A549 (cell line): ENCODE data around the gene LXN. TPM values are rescaled to one million over a fixed set of nuclear protein-coding genes. Genes with fewer than 3 reads are reported as not detected.

Experiments
- ATAC-seq, 2 experiments: fragments of 200-7000 bp in 1 of 2; fragments of >200 bp in 1 of 2; cut with Nextera tagmentation in 1 of 2; cut with Tn5 transposase in 1 of 2; 3 replicates each; pipeline versions ENCODE4 v1.8.0 to v1.9.1; 2018 to 2020; ENCODE audit warnings: mild to moderate bottlenecking in 1 of 2, moderate library complexity in 1 of 2
- CTCF ChIA-PET: fragments of 300-600 bp; sonication (Branson Sonifier 250); formaldehyde crosslinking; extraction: SDS; loops from one replicate; lab custom pipeline; 2021; ENCODE audit warnings: antibody characterized with exemption, inconsistent platforms; lab: Yijun Ruan, JAX
- POLR2A ChIA-PET: fragments of 350-600 bp; formaldehyde crosslinking; extraction: SDS; loops from one replicate; lab custom pipeline; 2021; ENCODE audit warnings: antibody characterized with exemption, inconsistent platforms; lab: Yijun Ruan, JAX
- DNase-seq, 2 experiments: peaks; one replicate each; pipeline versions ENCODE4 v3.0.0 to v3.0.0-alpha.2; 2011 to 2016; ENCODE audit warnings: low read depth in 1 of 2, low spot score in 1 of 2
- FAIRE-seq: peaks from 2 replicates; lab custom pipeline; 2011; peaks lifted over from hg19 to GRCh38; lab: Jason Lieb, UNC
- H3K27ac ChIP-seq, 2 experiments: fragments of >200 bp; sonication (Bioruptor Twin); formaldehyde crosslinking; 3 replicates each; pipeline ENCODE4 v1.5.1; 2016 to 2017
- H3K4me1 ChIP-seq: fragments of >200 bp; sonication (Bioruptor Twin); formaldehyde crosslinking; 3 replicates; pipeline ENCODE4 v1.6.1; 2016
- H3K4me2 ChIP-seq: fragments of >200 bp; sonication (Bioruptor Twin); formaldehyde crosslinking; 3 replicates; pipeline ENCODE4 v1.6.1; 2016
- H3K4me3 ChIP-seq: fragments of >200 bp; sonication (Bioruptor Twin); formaldehyde crosslinking; 3 replicates; pipeline ENCODE4 v1.5.1; 2016
- H3K9me3 ChIP-seq: fragments of >200 bp; sonication (Bioruptor Twin); formaldehyde crosslinking; 3 replicates; pipeline ENCODE4 v1.6.1; 2016
- CBX2 ChIP-seq: fragments of 200-600 bp; sonication (generic); IDR thresholded peaks from 2 replicates; pipeline ENCODE4 v1.6.1; 2016; ENCODE audit warnings: low read depth, mild to moderate bottlenecking, borderline replicate concordance
- EHF ChIP-seq: fragments of 250-450 bp; sonication (Bioruptor Pico); IDR thresholded peaks from 2 replicates; pipeline ENCODE4 v1.5.0; 2020; ENCODE audit warnings: mild to moderate bottlenecking
- EHMT2 ChIP-seq: fragments of 200-600 bp; sonication (generic); IDR thresholded peaks from 2 replicates; pipeline ENCODE4 v1.6.1; 2016; ENCODE audit warnings: antibody characterized with exemption, low read depth, mild to moderate bottlenecking, moderate library complexity
- EP300 ChIP-seq, 2 experiments: fragments of >200 bp; sonication (Bioruptor Twin); formaldehyde crosslinking; IDR thresholded peaks; 2 replicates in 1 of 2; 3 replicates in 1 of 2; pipeline ENCODE4 v1.6.1; 2016 to 2017
- ESRRA ChIP-seq: fragments of 150-350 bp; IDR thresholded peaks from 2 replicates; pipeline ENCODE4 v1.6.1; 2014; ENCODE audit warnings: mild to moderate bottlenecking, low read length, borderline replicate concordance
- FOSB ChIP-seq: fragments of 250-450 bp; sonication (Bioruptor Pico); IDR thresholded peaks from 2 replicates; pipeline ENCODE4 v1.5.0; 2020; ENCODE audit warnings: mild to moderate bottlenecking, moderate library complexity
- FOSL2 ChIP-seq, 2 experiments: fragments of 450-650 bp in 1 of 2; fragments of >200 bp in 1 of 2; sonication (Bioruptor Twin) in 1 of 2; formaldehyde crosslinking; IDR thresholded peaks; 2 replicates each; pipeline versions ENCODE4 v1.5.0 to v1.6.1; 2016 to 2020; ENCODE audit warnings: mild to moderate bottlenecking in 1 of 2, moderate library complexity in 1 of 2
- GATA3 ChIP-seq: IDR thresholded peaks from 2 replicates; pipeline ENCODE4 v1.6.1; 2012; ENCODE audit warnings: borderline replicate concordance
- HDAC2 ChIP-seq: fragments of 200-600 bp; sonication (generic); IDR thresholded peaks from 2 replicates; pipeline ENCODE4 v1.6.1; 2016
- HES2 ChIP-seq: fragments of >200 bp; sonication (Bioruptor Twin); formaldehyde crosslinking; IDR thresholded peaks from 2 replicates; pipeline ENCODE4 v1.6.1; 2016
- HEYL ChIP-seq: fragments of 250-450 bp; sonication (Bioruptor Pico); IDR thresholded peaks from 2 replicates; pipeline ENCODE4 v1.8.0; 2021; ENCODE audit warnings: mild to moderate bottlenecking, moderate library complexity
- HOXB13 ChIP-seq: fragments of 250-450 bp; sonication (Bioruptor Pico); IDR thresholded peaks from 2 replicates; pipeline ENCODE4 v1.5.0; 2020; ENCODE audit warnings: low read depth, mild to moderate bottlenecking, moderate library complexity
- JUN ChIP-seq, 2 experiments: fragments of >200 bp; sonication (Bioruptor Twin); formaldehyde crosslinking; IDR thresholded peaks; 2 replicates in 1 of 2; 3 replicates in 1 of 2; pipeline ENCODE4 v1.6.1; 2016 to 2017
- MAFK ChIP-seq: fragments of 450-650 bp; IDR thresholded peaks from 2 replicates; pipeline ENCODE4 v1.6.1; 2014; ENCODE audit not compliant: partially characterized antibody
- MYC ChIP-seq: IDR thresholded peaks from 2 replicates; pipeline ENCODE4 v1.6.1; 2012; ENCODE audit warnings: mild to moderate bottlenecking, inconsistent platforms, low read length, improper control_type of control experiment, borderline replicate concordance
- NR3C1 ChIP-seq: fragments of >200 bp; sonication (Bioruptor Twin); formaldehyde crosslinking; IDR thresholded peaks from 3 replicates; pipeline ENCODE4 v1.6.1; 2017
- POLR2A ChIP-seq: IDR thresholded peaks from 2 replicates; pipeline ENCODE4 v1.6.1; 2012; ENCODE audit warnings: mild to moderate bottlenecking, low read length
- RAD21 ChIP-seq, 2 experiments: fragments of >200 bp in 1 of 2; sonication (Bioruptor Twin) in 1 of 2; formaldehyde crosslinking in 1 of 2; IDR thresholded peaks in 1 of 2; conservative IDR thresholded peaks in 1 of 2; 2 replicates in 1 of 2; 3 replicates in 1 of 2; pipeline ENCODE4 v1.6.1; 2012 to 2018; ENCODE audit warnings: inconsistent platforms in 1 of 2
- RARB ChIP-seq: fragments of 250-450 bp; sonication (Bioruptor Pico); IDR thresholded peaks from 2 replicates; pipeline ENCODE4 v1.8.0; 2021; ENCODE audit warnings: mild to moderate bottlenecking, moderate library complexity
- RNF2 ChIP-seq: fragments of 200-600 bp; sonication (generic); IDR thresholded peaks from 2 replicates; pipeline ENCODE4 v1.6.1; 2016; ENCODE audit warnings: low read depth, mild to moderate bottlenecking, antibody characterized with exemption, moderate library complexity, borderline replicate concordance
- SMC3 ChIP-seq: fragments of >200 bp; sonication (Bioruptor Twin); formaldehyde crosslinking; IDR thresholded peaks from 3 replicates; pipeline ENCODE4 v1.6.1; 2018; ENCODE audit warnings: inconsistent platforms
- SREBF2 ChIP-seq: fragments of 450-650 bp; IDR thresholded peaks from 2 replicates; pipeline ENCODE4 v1.6.1; 2014; ENCODE audit warnings: mild to moderate bottlenecking, moderate library complexity
- TFCP2L1 ChIP-seq: fragments of 250-450 bp; sonication (Bioruptor Pico); IDR thresholded peaks from 2 replicates; pipeline ENCODE4 v1.5.0; 2021; ENCODE audit warnings: mild to moderate bottlenecking
- TP53 ChIP-seq: fragments of 250-450 bp; sonication (Bioruptor Pico); IDR thresholded peaks from 2 replicates; pipeline ENCODE4 v1.5.0; 2021; ENCODE audit warnings: mild to moderate bottlenecking, moderate library complexity
- ZC3H11A ChIP-seq: fragments of 450-650 bp; IDR thresholded peaks from 2 replicates; pipeline ENCODE4 v1.6.1; 2014; ENCODE audit warnings: antibody characterized with exemption, mild to moderate bottlenecking
- ZFP36 ChIP-seq: fragments of 450-650 bp; IDR thresholded peaks from 2 replicates; pipeline ENCODE4 v1.6.1; 2014; ENCODE audit warnings: borderline replicate concordance; ENCODE audit not compliant: partially characterized antibody
- WGBS: methylation state at CpG from one replicate; pipeline ENCODE4 v1.1.6; 2017; ENCODE audit errors: missing lambda C conversion rate; 5-methylcytosine and 5-hydroxymethylcytosine counted together
- polyA plus RNA-seq, 4 experiments: library from polyadenylated mRNA; depleted of rRNA in 3 of 4; stranded (reverse); fragments of >200 nt; fragmentation: RNase III in 1 of 4; extraction: RNeasy Plus Mini Kit Qiagen cat#74134 plus additional on column Dnase treatment in 1 of 4; gene quantifications; 2 replicates in 3 of 4; 3 replicates in 1 of 4; pipeline ENCODE4 v1.2.3, GENCODE V29; 2011 to 2017
- TF ChIP-seq, protein P1 (sequence below): fragments of >200 bp; sonication (Bioruptor Twin); formaldehyde crosslinking; IDR thresholded peaks from 3 replicates; pipeline ENCODE4 v1.5.1; 2016
- TF ChIP-seq, protein P2 (sequence below): fragments of >200 bp; sonication (Bioruptor Twin); formaldehyde crosslinking; IDR thresholded peaks from 3 replicates; pipeline ENCODE4 v1.6.1; 2016

The LXN gene
- polyA plus RNA-seq, 2 of the 4 experiments (the other 2 are of a cell fraction): 37.9 to 131 TPM

GRCh38 chr3:158663832-158664231 lies 8.6 kb downstream of the LXN start:
- Histone ChIP-seq H3K9me3 (no peaks in the 10 kb centered on the region), H3K4me2 (no peak overlapping the region), H3K4me3 (no peak overlapping the region), H3K27ac (no peak overlapping the region)
- ChIA-PET CTCF (interaction anchor here (0.6 to 7.7 kb wide), 6 partner anchors 19 to 127 kb away, joined by 3 to 114 read pairs (median 4); partner anchors contain the start of gene GFM1), POLR2A (no interaction called here)
- DNase-seq (no peak), ATAC-seq (no peak)
- no peak for TF ChIP-seq TP53
- TF ChIP-seq, all 56 proteins: peak for 0
- peaks cover 8% of the 10 kb centered on the region; the same call in 2 of the 3 replicates for H3K4me1 ChIP-seq
- 90% methylated on average over 1 of the region's 1 CpG for WGBS
- FAIRE-seq: no peak

- TF ChIP-seq HOXB13 (CRISPR knock-in tag) (no peak), TFCP2L1 (CRISPR knock-in tag) (no peak), POLR2A (no peak), HEYL (CRISPR knock-in tag) (no peak), ZFP36 (no peak)
- ATAC-seq (no peak), FAIRE-seq (no peak), DNase-seq (no peak)
- POLR2A ChIA-PET: no interaction called here
- no peak overlapping the region for H3K4me3 ChIP-seq
- no peak overlapping the region for H3K4me2 ChIP-seq
- no peak overlapping the region for H3K27ac ChIP-seq
- CTCF ChIA-PET: interaction anchor here (1.2 to 7.7 kb wide), 2 partner anchors 9 to 127 kb away, joined by 4 to 114 read pairs; partner anchors contain the start of gene LXN
- H3K9me3 ChIP-seq: no peaks in the 10 kb centered on the region
- WGBS: 89% methylated on average over 1 of the region's 1 CpG
- H3K4me1 ChIP-seq: peaks cover 11% of the 10 kb centered on the region
These were observed 9.2 kb downstream of the LXN start for GRCh38 chr3:158663246-158663645.

DNA sequence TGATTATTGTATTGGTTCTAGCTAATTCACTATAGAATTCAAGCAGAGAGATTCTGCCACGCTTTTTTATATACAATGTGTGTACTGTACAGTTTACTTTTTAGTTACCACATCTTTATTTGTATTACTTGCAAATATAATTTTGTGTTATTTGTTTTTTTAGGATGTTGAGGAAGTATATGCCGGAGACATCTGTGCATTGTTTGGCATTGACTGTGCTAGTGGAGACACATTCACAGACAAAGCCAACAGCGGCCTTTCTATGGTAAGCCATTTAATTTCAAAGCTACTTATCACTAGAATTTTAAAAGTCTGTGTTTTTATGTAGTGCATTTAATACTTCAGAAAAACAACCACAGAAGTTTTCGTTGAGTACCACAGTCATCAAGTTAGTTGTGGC lies 11.7 kb downstream of the LXN start:
- Histone ChIP-seq H3K4me3 (no peak overlapping the region), H3K9me3 (no peaks in the 10 kb centered on the region), H3K4me1 (peaks cover 28% of the 10 kb centered on the region), H3K4me2 (no peak overlapping the region), H3K27ac (no peak overlapping the region)
- no peak for DNase-seq
- ChIA-PET POLR2A (no interaction called here), CTCF (interaction anchor here (0.6 to 7.7 kb wide), 12 partner anchors 9 to 345 kb away, joined by 3 to 114 read pairs (median 8); partner anchors contain the start of genes GFM1 and LXN)
- ATAC-seq: no peak
- WGBS: 81% methylated on average over 4 of the region's 4 CpGs
- TF ChIP-seq ZC3H11A: no peak
- TF ChIP-seq RNF2: no peak
- FAIRE-seq: no peak

DNA sequence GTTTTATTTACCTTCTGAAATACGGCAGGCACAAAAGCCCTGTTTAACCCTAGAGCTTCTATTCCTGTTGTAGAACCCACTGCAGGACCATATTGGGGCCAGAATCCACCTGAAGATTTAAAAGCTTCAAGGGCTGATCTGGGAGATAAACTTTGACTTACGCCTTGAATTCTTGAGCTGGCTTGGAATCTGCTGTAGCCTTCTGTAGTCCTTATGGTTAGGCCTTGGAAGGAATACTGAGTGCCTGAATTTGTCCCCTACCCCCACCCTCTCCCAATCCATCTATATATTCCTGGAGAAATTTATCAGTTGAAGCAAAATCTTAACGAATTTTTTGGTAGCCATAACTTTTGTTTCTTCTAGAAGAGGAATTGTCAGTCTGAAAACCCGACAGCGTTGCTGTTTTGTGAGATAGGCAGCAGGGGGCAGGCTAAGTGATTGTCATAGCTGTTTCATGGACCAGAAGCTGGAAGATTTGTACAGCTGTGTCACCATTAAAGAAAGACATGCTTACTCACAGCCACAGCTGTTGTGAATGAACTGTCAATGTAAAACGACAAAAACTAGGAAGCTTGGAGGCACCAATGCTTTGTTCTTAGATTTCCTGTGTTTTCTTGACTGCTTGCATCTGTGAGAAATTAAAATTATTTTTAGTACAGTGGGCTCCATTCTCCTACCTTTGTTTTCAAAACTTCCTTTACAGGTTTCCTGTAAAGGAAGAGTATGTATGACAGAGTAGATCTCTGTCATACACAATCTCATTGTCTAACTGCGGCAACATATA lies 12.8 kb downstream of the LXN start:
- Histone ChIP-seq H3K27ac (peak overlapping the region in 1 of 2 experiments; percentile 31; a peak in 1 of 6 replicates), H3K9me3 (no peaks in the 10 kb centered on the region), H3K4me2 (no peak overlapping the region), H3K4me3 (no peak overlapping the region), H3K4me1 (peaks cover 28% of the 10 kb centered on the region)
- DNase-seq (peak; percentile 60 to 73), FAIRE-seq (peak; percentile 54), ATAC-seq (peak; percentile 87 to 89)
- 41% methylated on average over 7 of the region's 7 CpGs for WGBS
- POLR2A ChIA-PET: interaction anchor here (2.6 kb wide), 1 partner anchor 15 kb away, joined by 6 read pairs; the partner anchor contains the start of gene GFM1
- CTCF ChIA-PET: interaction anchor here (0.6 to 7.7 kb wide), 44 partner anchors 8 to 1973 kb away, joined by 3 to 114 read pairs (median 4); partner anchors contain the start of genes GFM1, LXN and MFSD1
- TF ChIP-seq, protein P1, sequence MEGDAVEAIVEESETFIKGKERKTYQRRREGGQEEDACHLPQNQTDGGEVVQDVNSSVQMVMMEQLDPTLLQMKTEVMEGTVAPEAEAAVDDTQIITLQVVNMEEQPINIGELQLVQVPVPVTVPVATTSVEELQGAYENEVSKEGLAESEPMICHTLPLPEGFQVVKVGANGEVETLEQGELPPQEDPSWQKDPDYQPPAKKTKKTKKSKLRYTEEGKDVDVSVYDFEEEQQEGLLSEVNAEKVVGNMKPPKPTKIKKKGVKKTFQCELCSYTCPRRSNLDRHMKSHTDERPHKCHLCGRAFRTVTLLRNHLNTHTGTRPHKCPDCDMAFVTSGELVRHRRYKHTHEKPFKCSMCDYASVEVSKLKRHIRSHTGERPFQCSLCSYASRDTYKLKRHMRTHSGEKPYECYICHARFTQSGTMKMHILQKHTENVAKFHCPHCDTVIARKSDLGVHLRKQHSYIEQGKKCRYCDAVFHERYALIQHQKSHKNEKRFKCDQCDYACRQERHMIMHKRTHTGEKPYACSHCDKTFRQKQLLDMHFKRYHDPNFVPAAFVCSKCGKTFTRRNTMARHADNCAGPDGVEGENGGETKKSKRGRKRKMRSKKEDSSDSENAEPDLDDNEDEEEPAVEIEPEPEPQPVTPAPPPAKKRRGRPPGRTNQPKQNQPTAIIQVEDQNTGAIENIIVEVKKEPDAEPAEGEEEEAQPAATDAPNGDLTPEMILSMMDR: peak; percentile 68
- peak; percentile 10 for TF ChIP-seq MAFK
- TF ChIP-seq NR3C1: no peak
- no peak for TF ChIP-seq HES2
- TF ChIP-seq MYC: no peak
- TF ChIP-seq, protein P2, sequence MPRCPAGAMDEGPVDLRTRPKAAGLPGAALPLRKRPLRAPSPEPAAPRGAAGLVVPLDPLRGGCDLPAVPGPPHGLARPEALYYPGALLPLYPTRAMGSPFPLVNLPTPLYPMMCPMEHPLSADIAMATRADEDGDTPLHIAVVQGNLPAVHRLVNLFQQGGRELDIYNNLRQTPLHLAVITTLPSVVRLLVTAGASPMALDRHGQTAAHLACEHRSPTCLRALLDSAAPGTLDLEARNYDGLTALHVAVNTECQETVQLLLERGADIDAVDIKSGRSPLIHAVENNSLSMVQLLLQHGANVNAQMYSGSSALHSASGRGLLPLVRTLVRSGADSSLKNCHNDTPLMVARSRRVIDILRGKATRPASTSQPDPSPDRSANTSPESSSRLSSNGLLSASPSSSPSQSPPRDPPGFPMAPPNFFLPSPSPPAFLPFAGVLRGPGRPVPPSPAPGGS: no peak
- no peak for TF ChIP-seq GATA3
- TF ChIP-seq CBX2: no peak
- TF ChIP-seq EHF (CRISPR knock-in tag): no peak
- TF ChIP-seq HDAC2: no peak
- TF ChIP-seq RAD21 (conservative IDR thresholded peaks at IDR 0.05 in 1 of 2, IDR thresholded peaks at IDR 0.05 in 1 of 2): peak; percentile 56
- TF ChIP-seq EP300 (IDR thresholded peaks at IDR 0.05): no peak
- TF ChIP-seq SREBF2: no peak
- peak; percentile 74 for TF ChIP-seq SMC3
- TF ChIP-seq FOSL2 (IDR thresholded peaks at IDR 0.05): no peak
- TF ChIP-seq FOSL2 (CRISPR knock-in tag; IDR thresholded peaks at IDR 0.05): peak; percentile 20; the same call in 1 of the 2 replicates
- TF ChIP-seq ESRRA: no peak
- no peak for TF ChIP-seq RARB (CRISPR knock-in tag)
- no peak for TF ChIP-seq EHMT2
- no peak for TF ChIP-seq FOSB (CRISPR knock-in tag)
- no peak for TF ChIP-seq JUN (IDR thresholded peaks at IDR 0.05)
